ENCODE data around the gene DNM3. TPM values are rescaled to one million over a fixed set of nuclear protein-coding genes. Genes with fewer than 3 reads are reported as not detected.

DNM3 gene
- total RNA-seq, 4 donors from 2014 or later = 2.7 to 3.3 TPM; not detected in 2

DNA sequence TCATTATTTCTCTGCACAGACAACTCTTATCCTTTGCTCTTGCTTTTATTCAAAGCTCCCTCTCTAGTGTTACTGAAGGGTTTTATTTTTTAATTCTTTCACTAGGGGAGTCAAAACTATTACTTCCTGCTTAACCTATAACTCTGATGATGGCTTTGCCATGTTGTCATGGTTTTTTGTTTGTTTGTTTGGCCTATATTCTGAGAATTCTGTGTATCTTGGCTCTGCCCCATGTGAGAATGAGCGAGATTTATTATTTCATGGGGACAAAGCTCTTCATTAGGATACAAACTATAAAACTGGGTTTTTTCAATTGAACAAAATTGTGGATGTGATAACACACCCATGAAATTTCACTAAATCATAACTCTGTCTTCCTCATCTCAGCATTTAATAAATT, 388.6 kb downstream of the DNM3 start:
- 33 to 46% methylated on average over 1 of the region's 1 CpG for WGBS, 2 donors (ENCODE audit: low coverage in 1 of 2)
- Histone ChIP-seq H3K4me3 (no peak overlapping the region), H3K36me3 (no peaks in the 10 kb centered on the region), H3K27ac (no peak overlapping the region), H3K4me1 (no peaks in the 10 kb centered on the region), H3K9me3 (no peaks in the 10 kb centered on the region), H3K27me3 (no peaks in the 10 kb centered on the region)
- in situ Hi-C loops (cut with MboI; ENCODE audit: low pct_ligation_motif_present in 1 of 4, low pct_unique_long_range_greater_than_20kb in 1 of 4, low sequenced_read_pairs in 3 of 4) = no loop called here
- intact Hi-C loops (cut with DNase I; ENCODE audit: low total_unique reads) = no loop called here
- no peak for TF ChIP-seq POLR2AphosphoS5 (IDR thresholded peaks at IDR 0.05)
- no peak for TF ChIP-seq EP300 (IDR thresholded peaks at IDR 0.05; ENCODE audit: low read depth)
- TF ChIP-seq, protein P1, sequence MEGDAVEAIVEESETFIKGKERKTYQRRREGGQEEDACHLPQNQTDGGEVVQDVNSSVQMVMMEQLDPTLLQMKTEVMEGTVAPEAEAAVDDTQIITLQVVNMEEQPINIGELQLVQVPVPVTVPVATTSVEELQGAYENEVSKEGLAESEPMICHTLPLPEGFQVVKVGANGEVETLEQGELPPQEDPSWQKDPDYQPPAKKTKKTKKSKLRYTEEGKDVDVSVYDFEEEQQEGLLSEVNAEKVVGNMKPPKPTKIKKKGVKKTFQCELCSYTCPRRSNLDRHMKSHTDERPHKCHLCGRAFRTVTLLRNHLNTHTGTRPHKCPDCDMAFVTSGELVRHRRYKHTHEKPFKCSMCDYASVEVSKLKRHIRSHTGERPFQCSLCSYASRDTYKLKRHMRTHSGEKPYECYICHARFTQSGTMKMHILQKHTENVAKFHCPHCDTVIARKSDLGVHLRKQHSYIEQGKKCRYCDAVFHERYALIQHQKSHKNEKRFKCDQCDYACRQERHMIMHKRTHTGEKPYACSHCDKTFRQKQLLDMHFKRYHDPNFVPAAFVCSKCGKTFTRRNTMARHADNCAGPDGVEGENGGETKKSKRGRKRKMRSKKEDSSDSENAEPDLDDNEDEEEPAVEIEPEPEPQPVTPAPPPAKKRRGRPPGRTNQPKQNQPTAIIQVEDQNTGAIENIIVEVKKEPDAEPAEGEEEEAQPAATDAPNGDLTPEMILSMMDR (IDR thresholded peaks at IDR 0.05) = no peak
- TF ChIP-seq POLR2A (IDR thresholded peaks at IDR 0.05) = no peak
- DNase-seq = no peak

DNA sequence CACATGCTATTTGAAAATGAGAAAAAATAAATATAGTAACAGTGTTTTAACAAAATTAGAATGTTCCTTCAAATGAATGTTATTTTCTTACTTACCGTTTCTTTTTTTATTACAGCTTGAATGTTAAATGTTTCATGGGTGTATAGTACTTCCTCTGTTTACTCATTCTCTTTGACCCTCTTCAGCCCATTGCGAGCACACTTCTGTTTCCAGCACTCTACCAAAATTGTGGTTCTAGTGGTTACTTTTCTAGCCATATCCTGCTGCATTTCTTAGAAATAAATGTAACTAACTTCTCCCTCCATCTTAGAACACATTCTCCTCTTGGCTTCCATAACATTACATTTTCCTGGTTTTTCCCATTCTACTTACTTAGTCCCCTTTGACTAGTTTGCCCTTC, 389.2 kb downstream of the DNM3 start:
- Histone ChIP-seq H3K36me3 (no peaks in the 10 kb centered on the region), H3K4me1 (no peaks in the 10 kb centered on the region), H3K27ac (no peak overlapping the region), H3K4me3 (no peak overlapping the region), H3K9me3 (no peaks in the 10 kb centered on the region), H3K27me3 (no peaks in the 10 kb centered on the region)
- 75 to 90% methylated on average over 2 of the region's 2 CpGs for WGBS, 2 donors (ENCODE audit: low coverage in 1 of 2)
- intact Hi-C loops (cut with DNase I; ENCODE audit: low total_unique reads) (no loop called here), in situ Hi-C loops (cut with MboI; ENCODE audit: low pct_ligation_motif_present in 1 of 4, low pct_unique_long_range_greater_than_20kb in 1 of 4, low sequenced_read_pairs in 3 of 4) (no loop called here)
- no peak for DNase-seq
- TF ChIP-seq POLR2AphosphoS5 (IDR thresholded peaks at IDR 0.05) (no peak), POLR2A (IDR thresholded peaks at IDR 0.05) (no peak), EP300 (IDR thresholded peaks at IDR 0.05; ENCODE audit: low read depth) (no peak)
- TF ChIP-seq, protein P1 (IDR thresholded peaks at IDR 0.05) = no peak

DNA sequence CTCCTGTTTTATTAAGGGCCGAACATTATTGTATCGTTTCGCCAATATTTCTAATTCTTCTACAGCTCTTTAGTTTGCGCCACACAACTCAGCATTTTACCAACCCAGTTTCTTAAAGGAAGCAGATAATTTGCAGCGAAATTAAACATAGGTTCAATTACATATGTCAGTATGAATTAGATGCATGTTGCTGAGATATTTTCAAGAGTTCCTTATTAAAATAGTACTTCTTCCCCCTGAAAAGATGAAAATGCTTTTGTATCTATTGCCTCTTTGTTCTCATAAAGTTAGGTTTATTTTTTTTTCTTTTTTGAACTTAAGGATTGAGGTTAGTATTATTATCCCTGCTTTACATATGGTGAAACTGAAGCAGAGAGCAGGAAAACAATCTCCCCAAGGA, 395.7 kb downstream of the DNM3 start:
- Histone ChIP-seq H3K27ac (no peak overlapping the region), H3K9me3 (no peaks in the 10 kb centered on the region), H3K4me1 (peaks cover 0 to 3% (median 0%) of the 10 kb centered on the region in 4 donors), H3K4me3 (no peak overlapping the region), H3K27me3 (no peaks in the 10 kb centered on the region), H3K36me3 (no peaks in the 10 kb centered on the region)
- WGBS, 2 donors (ENCODE audit: low coverage in 1 of 2) = 94% methylated on average over 5 of the region's 5 CpGs
- in situ Hi-C loops (cut with MboI; ENCODE audit: low pct_ligation_motif_present in 1 of 4, low pct_unique_long_range_greater_than_20kb in 1 of 4, low sequenced_read_pairs in 3 of 4) = no loop called here
- DNase-seq = no peak
- intact Hi-C loops (cut with DNase I; ENCODE audit: low total_unique reads) = no loop called here
- TF ChIP-seq, protein P1 (IDR thresholded peaks at IDR 0.05) = no peak
- TF ChIP-seq POLR2AphosphoS5 (IDR thresholded peaks at IDR 0.05) = no peak
- no peak for TF ChIP-seq EP300 (IDR thresholded peaks at IDR 0.05; ENCODE audit: low read depth)
- TF ChIP-seq POLR2A (IDR thresholded peaks at IDR 0.05) = no peak

DNA sequence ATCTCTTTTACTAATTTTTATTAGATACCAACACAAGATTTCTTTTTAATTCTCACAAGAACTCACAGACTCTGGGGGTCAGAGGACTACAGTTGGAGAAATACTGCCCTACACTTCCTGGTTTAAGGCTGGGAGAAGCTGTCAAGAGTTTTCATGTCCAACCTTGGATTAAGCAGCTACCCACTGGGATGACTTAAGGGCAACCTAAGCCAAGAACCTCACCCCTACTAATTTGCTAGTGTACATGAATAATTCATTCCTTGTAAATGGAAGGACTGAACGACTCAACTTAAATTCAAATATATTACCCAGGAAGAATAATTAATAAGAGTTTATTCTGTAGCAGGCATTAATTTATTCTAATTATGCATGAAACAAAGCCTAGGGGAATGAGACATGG, 396.9 kb downstream of the DNM3 start:
- intact Hi-C loops (cut with DNase I; ENCODE audit: low total_unique reads) = no loop called here
- TF ChIP-seq EP300 (IDR thresholded peaks at IDR 0.05; ENCODE audit: low read depth) (no peak), POLR2A (IDR thresholded peaks at IDR 0.05) (no peak), POLR2AphosphoS5 (IDR thresholded peaks at IDR 0.05) (no peak)
- TF ChIP-seq, protein P1 (IDR thresholded peaks at IDR 0.05) = no peak
- H3K27me3 ChIP-seq = no peaks in the 10 kb centered on the region
- no peak overlapping the region for H3K4me3 ChIP-seq
- peaks cover 0 to 3% (median 0%) of the 10 kb centered on the region in 4 donors for H3K4me1 ChIP-seq
- H3K9me3 ChIP-seq = no peaks in the 10 kb centered on the region
- no peak for DNase-seq
- no peaks in the 10 kb centered on the region for H3K36me3 ChIP-seq
- 81 to 94% methylated on average over 1 of the region's 1 CpG for whole genome bisulfite sequencing, 2 donors (ENCODE audit: low coverage in 1 of 2)
- in situ Hi-C loops (cut with MboI; ENCODE audit: low pct_ligation_motif_present in 1 of 4, low pct_unique_long_range_greater_than_20kb in 1 of 4, low sequenced_read_pairs in 3 of 4) = no loop called here
- H3K27ac ChIP-seq = no peak overlapping the region
